GM19035 (cell line): Measurements from ENCODE around the gene COG2.
"Not testable (repeated sequence)": the region's sequence is repeated elsewhere in the genome, so short reads cannot be mapped to it uniquely, and the experiment has no call there.

Experiments used
- ATAC-seq: cut with Tn5 transposase; IDR thresholded peaks from one replicate; pipeline ENCODE4 v1.9.1; 2021; ENCODE audit not compliant: unreplicated experiment

The COG2 gene

GRCh38 chr1:230642263-230642959, at the start of gene COG2:
Gene COG2, plus strand, starts transcription at chr1:230642481. Its CDS starts 126 bp downstream, at chr1:230642607.
- peak; percentile 96 for ATAC-seq

GRCh38 chr1:230592848-230593414, 49.4 kb upstream of the COG2 start:
- no peak for ATAC-seq

- no peak for ATAC-seq
Observed at GRCh38 chr1:230594214-230594773, 48.0 kb upstream of the COG2 start.

- ATAC-seq: no peak
Observed at GRCh38 chr1:230595181-230595580, 47.1 kb upstream of the COG2 start.

- no peak for ATAC-seq
Observed at GRCh38 chr1:230596306-230596705, 46.0 kb upstream of the COG2 start.

- no peak for ATAC-seq
Observed at GRCh38 chr1:230598745-230599144, 43.5 kb upstream of the COG2 start.

- ATAC-seq: no peak
Observed at GRCh38 chr1:230599926-230600656, 42.2 kb upstream of the COG2 start.

GRCh38 chr1:230600657-230601400, 41.5 kb upstream of the COG2 start:
- ATAC-seq: not testable (repeated sequence)

- ATAC-seq: no peak
Observed at GRCh38 chr1:230609208-230609607, 33.1 kb upstream of the COG2 start.

- ATAC-seq: no peak
Observed at GRCh38 chr1:230610589-230610988, 31.7 kb upstream of the COG2 start.

GRCh38 chr1:230611128-230611877, 31.0 kb upstream of the COG2 start:
- ATAC-seq: no peak

- no peak for ATAC-seq
Observed at GRCh38 chr1:230611878-230612235, 30.4 kb upstream of the COG2 start.

GRCh38 chr1:230612651-230613050, 29.6 kb upstream of the COG2 start:
- ATAC-seq: no peak

GRCh38 chr1:230614121-230614520, 28.2 kb upstream of the COG2 start:
- ATAC-seq: no peak

- no peak for ATAC-seq
Observed at GRCh38 chr1:230618537-230618936, 23.7 kb upstream of the COG2 start.

- no peak for ATAC-seq
Observed at GRCh38 chr1:230620649-230621323, 21.5 kb upstream of the COG2 start.

- no peak for ATAC-seq
Observed at GRCh38 chr1:230621324-230622030, 20.8 kb upstream of the COG2 start.

GRCh38 chr1:230622151-230622550, 20.1 kb upstream of the COG2 start:
- ATAC-seq: no peak

GRCh38 chr1:230624097-230624713, 18.1 kb upstream of the COG2 start:
- no peak for ATAC-seq
